GM19467 (cell line): ENCODE measurements around the gene ARL15.

Experiments
- ATAC-seq: cut with Tn5 transposase; IDR thresholded peaks from one replicate; pipeline ENCODE4 v1.9.1; 2021; ENCODE audit warnings: mild to moderate bottlenecking, moderate library complexity; ENCODE audit not compliant: unreplicated experiment

Gene ARL15

DNA sequence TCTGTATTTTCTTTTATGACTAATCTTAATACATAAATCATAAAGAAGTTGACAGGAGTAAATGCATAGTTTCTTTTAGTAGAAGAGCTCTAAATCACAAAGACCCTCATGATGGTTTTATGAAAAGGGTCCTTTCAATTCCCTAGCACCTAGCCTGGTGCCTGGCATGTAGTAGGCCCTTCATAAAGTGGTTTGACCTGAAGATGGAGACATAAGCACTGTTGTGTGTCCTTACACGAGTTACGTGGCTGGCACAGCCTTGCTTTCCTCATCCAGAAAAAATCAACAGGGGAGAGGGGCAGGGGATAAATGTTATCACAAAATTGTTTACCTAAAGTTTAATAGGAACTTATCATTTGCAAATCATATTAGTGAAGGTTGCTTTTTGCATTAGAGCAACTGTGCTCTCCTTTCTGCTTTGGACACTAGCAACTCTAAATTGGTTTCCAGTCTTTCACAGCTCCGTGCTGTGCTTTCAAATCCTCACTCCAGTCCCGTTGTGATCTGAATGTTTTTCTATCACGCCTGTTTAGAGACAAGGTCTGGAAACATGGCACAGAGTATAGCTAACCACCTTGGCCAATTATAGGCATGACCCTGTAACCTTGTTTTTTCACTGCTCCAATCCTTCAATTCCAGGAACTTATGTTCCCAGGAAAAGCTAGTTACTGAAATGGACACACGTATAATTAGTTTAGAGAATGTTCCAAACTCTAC, 55.7 kb downstream of the ARL15 start:
- no peak for ATAC-seq

DNA sequence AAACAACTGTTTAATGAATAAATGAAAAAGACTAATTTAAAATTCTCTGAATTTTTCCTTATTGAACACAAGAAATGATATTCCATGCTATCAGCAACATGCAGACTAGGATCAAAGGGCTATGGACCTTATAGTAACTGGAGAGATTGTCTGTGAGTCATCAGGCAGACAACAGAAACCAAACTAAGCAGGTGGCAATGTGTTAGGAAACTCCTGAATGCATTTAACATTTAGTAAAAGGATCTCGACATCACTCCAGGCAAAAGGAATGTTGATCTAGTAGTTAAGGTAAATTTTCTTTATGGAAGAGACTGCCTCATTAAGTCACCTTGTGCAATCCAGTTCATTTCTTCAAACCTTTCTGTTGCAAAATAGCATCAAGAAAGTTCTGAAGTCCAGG, 58.4 kb downstream of the ARL15 start:
- ATAC-seq = no peak

DNA sequence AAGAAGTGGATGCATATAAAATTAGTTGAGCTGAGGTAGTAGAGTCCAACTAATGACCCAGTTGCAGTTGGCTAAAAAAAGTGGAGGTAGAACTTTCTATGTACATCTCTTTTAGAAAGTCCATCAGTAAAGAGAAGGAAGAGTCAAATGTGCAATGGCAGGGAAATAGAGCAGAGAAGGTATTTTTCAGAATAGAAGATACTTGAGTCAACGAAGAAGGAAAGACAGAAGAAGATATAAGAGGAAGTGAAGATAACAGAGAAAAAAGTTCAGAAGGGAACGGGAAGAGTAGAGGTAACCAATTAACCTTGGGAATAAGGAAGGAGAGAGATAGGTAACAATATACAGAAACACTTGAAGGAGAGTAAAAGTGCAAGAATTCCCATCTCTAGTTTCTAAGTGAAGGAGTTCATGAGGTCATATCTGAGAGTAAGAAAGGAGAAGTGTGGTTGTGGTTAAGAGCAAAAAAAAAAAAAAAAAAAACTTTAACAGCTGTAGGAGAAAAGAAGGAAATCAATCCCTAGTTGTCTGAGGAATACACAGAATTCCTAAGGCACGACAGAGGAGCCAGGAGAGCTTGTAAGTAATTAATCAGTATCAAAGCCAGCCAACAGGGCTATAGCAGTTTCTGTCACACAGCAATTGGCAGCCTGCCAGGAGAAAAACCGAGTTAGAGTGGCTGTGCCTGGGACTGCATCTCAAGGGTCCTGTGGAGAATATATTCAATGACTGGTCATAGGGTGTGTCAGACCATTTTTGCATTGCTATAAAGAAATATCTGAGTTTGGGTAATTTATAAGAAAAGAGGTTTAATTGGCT, 61.0 kb downstream of the ARL15 start:
- ATAC-seq = no peak

DNA sequence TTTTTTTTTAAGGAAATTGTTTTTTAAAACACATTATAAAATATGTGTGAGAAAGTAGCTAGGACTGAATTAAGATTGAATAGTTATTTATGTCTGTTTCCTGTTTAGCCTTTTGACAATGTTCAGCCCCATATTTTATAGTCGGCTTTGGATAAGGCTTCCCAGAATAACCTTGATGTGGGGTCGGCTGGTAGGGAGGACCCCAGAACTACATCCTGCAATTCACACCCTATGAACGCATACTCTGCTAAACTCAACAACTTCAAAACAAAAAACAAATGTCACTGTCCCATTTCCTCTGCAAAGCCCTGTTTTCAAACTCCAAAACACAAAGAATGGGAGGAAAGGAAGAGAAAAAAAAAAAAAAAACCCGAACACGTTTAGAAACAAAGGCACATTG, 63.1 kb downstream of the ARL15 start:
- ATAC-seq = no peak

DNA sequence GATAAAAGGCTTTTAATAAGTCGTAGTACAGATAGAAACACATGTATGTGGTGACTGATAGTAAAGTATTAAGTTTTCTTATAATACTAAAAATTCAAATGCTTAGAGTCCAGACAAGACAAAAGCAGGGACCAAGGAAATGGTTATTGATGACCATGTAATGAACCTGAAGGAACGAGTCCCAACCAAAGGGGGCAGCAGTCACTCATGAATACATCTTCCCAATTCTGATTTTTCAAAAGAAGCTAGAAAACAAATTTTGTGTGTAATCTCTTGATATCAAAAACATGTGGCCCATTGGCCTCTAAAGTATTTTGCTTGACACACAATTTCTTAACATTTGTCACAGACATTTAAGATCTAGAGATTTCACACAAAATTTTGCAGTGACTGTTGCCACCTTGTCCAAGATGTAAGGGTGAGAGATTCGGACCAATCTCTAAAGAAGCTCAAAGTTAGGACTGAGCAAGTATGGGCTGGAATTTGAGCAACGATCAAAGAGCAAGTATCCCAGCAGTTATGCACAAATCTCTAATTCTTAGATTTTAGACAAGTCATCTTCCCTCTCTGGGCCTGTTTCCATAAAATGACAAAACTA, 66.8 kb downstream of the ARL15 start:
- ATAC-seq = no peak

DNA sequence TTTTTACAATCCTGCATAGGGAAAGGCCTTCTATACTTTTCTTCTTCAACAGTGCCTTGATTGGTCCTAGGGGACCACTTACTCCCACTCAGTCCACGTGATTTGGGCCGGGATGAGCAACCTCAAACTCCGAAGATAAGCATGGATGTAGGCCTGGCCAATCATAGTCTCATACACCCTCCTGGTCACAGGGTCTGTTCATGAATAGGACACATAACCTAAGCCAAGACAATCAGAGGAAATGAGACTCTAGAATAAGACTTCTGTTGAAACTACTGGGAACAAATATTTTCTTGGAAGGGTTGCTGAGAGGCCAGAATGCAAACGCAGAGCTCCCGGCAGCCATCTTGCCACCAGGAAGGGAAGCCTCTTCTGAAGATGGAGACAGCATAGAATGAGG, 68.1 kb downstream of the ARL15 start:
- ATAC-seq = no peak

DNA sequence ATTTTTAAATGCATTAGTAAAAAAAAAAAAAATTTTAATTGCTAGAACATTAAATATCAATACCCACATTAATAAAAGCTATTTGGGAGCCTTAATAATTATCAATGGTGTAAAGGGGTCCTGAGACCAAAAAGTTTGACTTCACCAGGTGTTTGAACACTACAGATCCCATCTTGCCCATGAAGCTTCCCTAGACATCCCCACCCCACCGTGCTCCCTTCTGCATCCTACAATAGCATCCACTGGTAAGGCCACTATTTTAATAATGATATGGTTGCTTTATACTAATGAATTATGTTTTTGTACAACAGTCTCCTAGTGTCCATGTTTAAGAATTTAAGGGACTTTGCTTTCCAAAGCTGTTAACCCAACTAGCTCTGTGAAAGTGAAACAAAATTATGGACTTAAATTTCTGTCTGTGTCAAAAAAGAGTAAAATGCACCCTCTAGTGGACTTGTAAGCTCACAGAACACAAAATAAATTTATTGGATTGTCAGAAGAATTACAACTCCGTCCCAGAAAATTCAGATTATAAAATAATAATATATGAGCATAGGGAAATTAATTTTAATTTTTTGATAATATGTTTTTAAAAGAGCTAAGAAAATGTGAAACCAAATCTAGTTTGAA, 76.0 kb downstream of the ARL15 start:
- no peak for ATAC-seq

DNA sequence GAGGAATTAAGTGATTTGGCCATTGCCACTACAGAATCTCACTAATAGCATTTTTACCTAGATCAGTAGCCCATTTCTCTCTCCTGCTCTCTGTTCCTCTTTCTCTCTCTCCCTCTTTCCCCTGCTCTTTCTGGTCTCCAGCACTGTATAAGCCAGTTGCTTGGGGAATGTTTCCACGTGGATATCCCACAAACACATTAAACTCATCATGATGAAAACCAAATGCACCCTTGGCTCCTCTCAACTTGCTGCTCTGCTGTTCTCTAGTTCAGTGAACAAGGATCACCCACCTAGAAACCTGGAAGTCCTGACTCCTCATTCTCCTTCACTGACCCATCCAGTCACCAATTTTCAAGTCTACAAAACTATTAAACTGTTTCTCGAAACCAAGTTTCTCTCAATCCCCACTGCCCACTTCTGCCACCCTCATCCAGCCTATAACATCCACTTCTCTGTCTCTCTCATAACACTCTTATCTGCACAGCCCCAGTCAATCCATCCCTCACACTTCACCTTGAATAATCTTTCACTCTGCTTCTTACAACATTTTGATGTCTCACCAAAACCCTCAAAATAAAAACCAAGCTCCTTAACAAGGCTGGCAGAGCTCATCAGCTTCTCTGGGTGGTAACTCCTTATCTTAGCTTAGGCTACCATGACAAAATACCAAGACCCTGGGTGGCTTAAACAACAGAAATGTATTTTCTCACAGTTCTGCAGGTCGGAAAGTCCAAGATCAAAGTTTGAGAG, 79.3 kb downstream of the ARL15 start:
- no peak for ATAC-seq

DNA sequence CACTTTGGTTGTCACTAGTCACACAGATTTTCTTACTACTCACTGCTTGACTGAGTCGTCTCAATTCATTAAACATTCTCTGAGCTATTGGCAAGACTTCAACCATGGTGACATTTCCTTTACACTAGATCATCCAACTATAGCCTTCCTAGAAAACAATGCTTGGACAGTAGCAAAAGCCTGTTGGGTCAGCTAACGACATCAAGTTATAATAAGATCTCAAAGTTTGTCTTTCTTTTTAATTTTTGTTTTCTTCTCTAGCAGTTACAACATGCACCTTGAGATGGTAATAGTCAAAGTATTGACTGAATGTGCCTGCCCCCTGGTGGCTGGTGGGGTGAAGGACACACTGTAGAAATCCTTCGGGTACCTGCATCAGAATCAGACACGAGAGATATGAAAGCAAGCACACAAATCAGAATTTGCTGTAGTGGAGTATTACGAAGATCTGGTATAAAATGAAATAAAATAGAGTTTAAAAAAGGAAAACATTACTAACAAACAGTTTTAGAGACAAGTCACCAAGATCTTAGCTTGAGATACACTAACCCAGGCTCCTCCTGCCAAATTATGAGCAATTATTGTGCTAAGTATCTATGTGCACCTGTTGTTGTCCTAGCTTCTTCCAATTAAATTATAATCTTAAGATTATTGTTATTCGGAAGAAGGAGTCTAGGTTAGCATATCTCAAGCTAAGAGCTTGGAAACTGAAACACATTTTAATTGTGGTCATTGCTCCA, 81.2 kb downstream of the ARL15 start:
- ATAC-seq = peak; percentile 94

DNA sequence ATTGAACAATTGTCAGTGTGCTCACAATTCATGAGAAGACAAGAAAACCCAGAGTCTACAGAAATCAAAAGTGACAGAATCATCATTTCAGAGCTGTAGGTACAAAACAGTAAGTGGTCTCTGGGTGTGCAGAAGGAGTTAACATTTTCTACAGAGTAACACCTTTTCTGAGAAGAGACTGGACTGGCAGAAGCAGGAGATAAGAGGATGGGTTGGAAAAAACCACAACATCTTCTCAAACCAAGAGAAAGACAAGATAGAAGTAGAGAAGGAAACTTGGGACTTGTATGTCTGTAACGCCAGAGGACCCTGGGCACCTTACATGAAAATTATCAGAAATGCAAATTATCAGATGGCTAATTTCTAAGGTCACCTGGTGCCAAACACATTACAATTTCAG, 82.6 kb downstream of the ARL15 start:
- ATAC-seq = no peak

DNA sequence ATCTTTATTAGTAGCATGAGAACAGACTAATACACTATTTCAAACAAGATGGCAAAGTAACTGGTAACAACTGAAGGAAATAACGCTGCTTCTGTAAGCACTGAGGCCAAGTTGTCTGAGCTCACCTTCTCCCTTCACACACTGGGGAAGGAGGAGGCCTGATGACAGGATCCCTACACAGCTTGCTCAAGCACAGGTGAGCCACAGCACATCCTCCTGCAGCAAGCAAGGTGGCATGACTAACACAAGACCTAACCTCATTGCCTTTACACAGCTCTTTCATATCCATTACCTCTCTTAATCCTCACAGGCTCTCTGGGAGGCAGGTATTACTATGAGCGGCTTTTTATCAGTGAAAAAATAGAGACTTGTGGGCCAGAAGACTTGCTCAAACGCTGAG, 83.3 kb downstream of the ARL15 start:
- no peak for ATAC-seq

DNA sequence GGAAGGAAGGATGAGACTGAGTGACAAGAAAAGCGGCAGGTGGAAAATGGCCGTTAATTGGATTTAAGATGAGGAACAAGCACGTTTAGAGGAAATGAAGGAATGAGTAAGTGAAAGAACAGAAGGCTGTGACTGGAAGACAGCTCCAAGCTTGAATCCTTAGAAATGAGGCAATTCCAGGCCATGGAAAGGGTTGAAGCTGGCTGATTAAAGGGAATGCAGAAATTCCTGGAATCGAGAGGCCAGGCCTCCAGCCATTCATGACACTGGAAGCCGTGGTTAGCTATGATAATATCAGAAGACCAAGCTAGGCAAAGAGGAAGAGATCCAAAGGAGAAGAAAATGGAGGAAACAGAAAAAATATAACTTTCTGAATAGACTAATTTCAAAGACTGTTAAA, 84.2 kb downstream of the ARL15 start:
- ATAC-seq = no peak

DNA sequence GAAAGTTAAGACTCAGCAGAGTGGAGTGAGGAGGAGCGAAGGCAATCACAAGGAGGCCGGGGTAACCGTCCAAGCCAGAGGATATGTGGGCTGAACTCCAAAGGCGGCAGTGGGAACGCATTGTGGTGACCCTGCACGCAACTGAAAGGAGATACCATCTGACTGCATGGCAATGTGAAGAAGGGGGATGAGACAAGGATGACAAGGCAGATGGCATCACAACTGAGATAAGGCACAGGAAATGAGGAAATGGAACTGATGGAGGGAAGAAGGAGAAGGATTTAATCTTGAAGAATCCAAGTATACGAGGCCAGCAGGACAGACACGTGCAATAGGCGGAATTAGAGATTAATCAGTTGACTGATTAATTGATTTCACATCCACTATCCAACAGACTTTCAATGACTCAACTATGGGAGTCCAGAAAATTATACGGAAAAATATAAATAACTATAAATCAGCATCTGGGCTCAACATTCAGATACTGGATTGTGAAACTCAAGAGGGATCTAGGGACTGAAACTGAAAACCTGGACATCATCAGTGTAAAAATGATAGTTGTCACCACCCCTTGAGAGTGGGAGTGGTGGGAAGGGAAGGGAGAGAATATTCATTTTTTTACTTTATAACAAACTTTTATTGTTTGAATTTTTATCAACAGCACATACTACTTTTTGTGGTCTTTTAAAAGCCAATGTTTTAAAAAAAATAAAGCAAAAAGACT, 86.1 kb downstream of the ARL15 start:
- no peak for ATAC-seq

DNA sequence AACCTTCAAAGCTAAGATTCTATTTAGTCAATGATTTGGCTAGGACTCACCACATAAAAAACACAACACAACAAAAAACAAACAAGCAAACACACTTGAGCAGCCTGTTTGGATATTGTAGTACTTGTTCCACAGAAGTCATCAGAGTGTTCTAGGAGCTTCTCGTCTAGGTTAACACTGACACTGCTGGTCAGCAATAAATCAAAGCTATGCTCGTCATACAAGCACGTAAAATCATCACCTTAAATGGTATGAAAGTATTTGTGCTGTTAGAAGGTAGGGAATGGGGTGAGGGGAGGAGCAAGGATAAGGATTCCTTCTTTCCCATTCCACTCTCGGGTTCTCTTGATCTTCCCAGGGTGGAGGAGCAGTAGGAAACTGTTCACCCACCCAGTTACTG, 88.0 kb downstream of the ARL15 start:
- no peak for ATAC-seq

DNA sequence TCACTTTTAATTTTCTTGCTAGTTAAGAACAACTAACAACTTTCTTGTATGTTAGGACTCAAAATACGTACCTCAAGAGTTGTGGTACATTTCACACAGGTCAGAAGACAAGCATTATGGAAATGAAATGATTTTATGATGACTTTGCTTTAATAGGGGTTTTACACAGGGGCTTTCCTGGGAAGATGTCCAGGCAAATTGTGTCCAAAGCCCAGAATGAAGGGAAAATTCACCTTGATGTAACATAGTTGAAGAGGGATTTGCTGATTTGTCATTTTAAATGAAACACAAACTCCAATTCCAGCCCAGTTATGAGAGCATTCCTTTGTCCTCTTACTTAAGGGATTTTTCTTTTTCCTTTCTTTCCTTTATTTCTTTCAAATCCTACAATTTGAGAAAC, 89.2 kb downstream of the ARL15 start:
- no peak for ATAC-seq

DNA sequence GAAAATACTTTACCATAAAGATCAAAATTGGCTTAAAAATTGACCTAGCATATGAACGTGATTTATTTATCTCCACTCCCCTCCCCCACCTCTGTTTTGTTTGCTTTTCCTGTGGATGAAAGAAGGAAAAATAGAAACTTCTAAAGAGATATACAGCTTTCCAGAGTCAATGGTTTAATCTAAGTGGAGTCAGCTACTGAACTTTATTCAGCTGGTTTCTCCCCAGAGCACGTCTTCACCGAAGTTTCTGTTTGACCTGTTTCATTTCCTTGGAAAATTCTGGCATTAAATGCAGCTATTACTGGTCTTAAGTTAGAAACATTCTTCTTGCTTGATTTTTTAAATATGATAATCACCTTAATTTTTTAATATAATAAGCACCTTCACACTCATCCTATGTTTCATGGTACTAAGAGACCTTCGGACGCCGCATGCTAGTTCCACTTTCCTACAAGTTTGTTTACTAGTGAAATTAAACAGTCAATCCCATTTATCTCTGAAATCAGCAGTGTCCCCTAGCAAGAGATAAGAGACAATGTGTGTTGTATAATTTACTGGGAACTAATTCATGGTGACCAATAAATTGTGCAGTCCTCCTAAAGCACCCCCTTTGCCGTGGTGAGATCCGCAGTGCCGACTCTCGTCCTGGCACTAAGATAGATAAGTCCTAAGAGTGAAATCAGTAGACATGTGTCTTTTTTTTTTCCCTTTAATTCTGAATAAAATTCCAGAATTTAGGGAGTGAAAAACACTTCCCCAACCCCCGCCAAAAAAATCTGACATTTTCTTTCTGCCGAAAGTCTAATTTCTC, 89.9 kb downstream of the ARL15 start:
- ATAC-seq = no peak

DNA sequence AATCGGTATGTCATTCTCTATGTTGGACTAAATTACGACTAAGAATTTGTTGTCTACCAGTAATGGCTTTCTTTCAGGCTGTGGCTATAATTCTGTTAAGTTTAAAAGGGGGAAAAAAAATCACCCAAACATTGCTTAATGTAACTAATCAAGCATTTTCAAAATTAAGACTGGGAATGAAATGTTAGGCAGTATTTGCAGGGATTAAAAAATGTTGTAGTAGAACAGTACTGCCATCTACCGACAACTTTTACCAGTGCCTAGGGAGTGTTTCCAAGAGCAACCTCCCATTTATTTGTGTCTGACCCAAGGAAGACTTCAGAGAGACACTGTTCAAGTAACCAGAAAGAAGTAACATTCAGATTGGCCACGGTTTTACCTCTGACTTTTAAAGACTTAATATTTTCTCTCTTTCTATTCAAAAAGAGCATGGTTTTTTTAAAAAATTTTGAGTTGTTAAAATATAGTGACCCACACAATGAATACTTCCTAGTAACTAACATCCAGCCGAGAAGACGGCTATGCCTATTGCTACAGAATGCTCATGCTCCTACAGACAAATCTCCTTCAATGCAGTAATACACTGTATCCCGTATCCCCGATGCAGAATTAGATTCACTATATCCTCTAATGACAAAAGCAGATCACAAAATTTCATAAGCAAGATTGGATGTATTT, 92.4 kb downstream of the ARL15 start:
- no peak for ATAC-seq

DNA sequence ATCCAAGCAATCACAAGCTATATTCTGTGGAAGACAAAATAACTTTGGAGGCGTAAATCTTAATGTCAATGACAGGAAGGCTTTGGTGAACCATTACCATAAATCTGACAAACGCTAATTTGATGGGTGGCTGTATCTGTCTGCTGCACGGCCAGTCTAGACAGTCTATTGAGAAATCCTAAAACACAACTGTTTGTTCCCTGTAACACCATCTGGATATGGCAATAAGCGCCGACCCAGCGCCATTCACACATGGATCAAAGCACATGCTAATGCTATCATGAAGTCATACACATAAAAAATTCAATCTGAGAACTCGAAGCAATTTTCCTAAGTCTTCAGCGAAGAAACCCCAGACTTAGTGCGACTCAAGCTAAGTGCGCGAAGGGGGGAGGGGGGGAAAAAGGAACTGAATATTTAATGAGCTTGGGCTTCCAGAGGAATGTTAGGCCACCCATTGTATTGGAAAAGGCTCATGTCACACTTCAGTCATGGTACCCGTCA, 95.1 kb downstream of the ARL15 start:
- no peak for ATAC-seq
